PC-3 (cell line): Measurements from ENCODE around the gene BTG4. TPM values are rescaled to one million over a fixed set of nuclear protein-coding genes. Genes with fewer than 3 reads are reported as not detected.

ENCODE experiments used
- ATAC-seq: fragments of 200-7000 bp; cut with Tn5 transposase; 2 replicates; pipeline ENCODE4 v1.9.1; 2020; ENCODE audit warnings: mild to moderate bottlenecking, moderate library complexity
- BruUV-seq: library from RNA; stranded (reverse); fragments of 400-500 nt; replicated peaks from 2 replicates; lab custom pipeline; 2021; lab: Mats Ljungman, UMichigan
- CTCF ChIA-PET: fragments of 300-600 bp; sonication (Branson Sonifier 250); formaldehyde crosslinking; loops from one replicate; lab custom pipeline; 2022; ENCODE audit warnings: antibody characterized with exemption; lab: Charles Lee
- POLR2A ChIA-PET: fragments of 300-600 bp; sonication (Branson Sonifier 250); formaldehyde crosslinking; loops from one replicate; lab custom pipeline; 2022; ENCODE audit warnings: antibody characterized with exemption; ENCODE audit not compliant: unreplicated experiment; lab: Charles Lee
- DNase-seq: peaks from one replicate; pipeline ENCODE4 v3.0.0-alpha.2; 2015
- H2AFZ ChIP-seq: fragments of 300-600 bp; sonication (generic); 2 replicates; pipeline ENCODE4 v1.6.0; 2016; ENCODE audit warnings: antibody characterized with exemption, low read length
- H3F3A ChIP-seq: fragments of 300-600 bp; sonication (generic); one replicate; pipeline ENCODE4 v1.6.0; 2017; ENCODE audit warnings: antibody characterized with exemption, low read length, control low read depth, mild to moderate bottlenecking; ENCODE audit not compliant: unreplicated experiment
- H3K27ac ChIP-seq: fragments of 300-600 bp; sonication (generic); 2 replicates; pipeline ENCODE4 v1.5.1; 2016; ENCODE audit warnings: mild to moderate bottlenecking, low read length
- H3K27me3 ChIP-seq: fragments of 300-600 bp; sonication (generic); 2 replicates; pipeline ENCODE4 v1.6.1; 2016; ENCODE audit warnings: low read length, mixed read lengths
- H3K36me3 ChIP-seq: fragments of 300-600 bp; sonication (generic); 2 replicates; pipeline ENCODE4 v1.6.1; 2016; ENCODE audit warnings: low read depth, mixed run types, low read length, mixed read lengths
- H3K4me1 ChIP-seq: fragments of 300-600 bp; sonication (generic); 2 replicates; pipeline ENCODE4 v1.5.1; 2016; ENCODE audit warnings: low read length; ENCODE audit not compliant: insufficient read depth
- H3K4me2 ChIP-seq: fragments of 300-600 bp; sonication (generic); 2 replicates; pipeline ENCODE4 v1.6.0; 2016; ENCODE audit warnings: low read length
- H3K4me3 ChIP-seq: fragments of 300-600 bp; sonication (generic); 2 replicates; pipeline ENCODE4 v1.5.1; 2016; ENCODE audit warnings: mild to moderate bottlenecking, low read length, mixed read lengths
- H3K79me2 ChIP-seq: fragments of 300-600 bp; sonication (generic); 2 replicates; pipeline ENCODE4 v1.6.1; 2017; ENCODE audit warnings: low read length, mixed read lengths
- H3K9ac ChIP-seq: fragments of 300-600 bp; sonication (generic); 2 replicates; pipeline ENCODE4 v1.6.0; 2016; ENCODE audit warnings: mild to moderate bottlenecking, low read length
- H3K9me2 ChIP-seq: fragments of 300-600 bp; sonication (generic); replicated peaks from 2 replicates; pipeline ENCODE4 v1.6.1; 2016; ENCODE audit warnings: mixed run types, low read length, mixed read lengths
- H3K9me3 ChIP-seq: fragments of 300-600 bp; sonication (generic); 2 replicates; pipeline ENCODE4 v1.6.1; 2016; ENCODE audit warnings: low read length, mixed read lengths
- H4K20me1 ChIP-seq: fragments of 300-600 bp; sonication (generic); 2 replicates; pipeline ENCODE4 v1.6.1; 2016; ENCODE audit warnings: low read length, mixed read lengths
- CTCF ChIP-seq: fragments of 300-600 bp; sonication (generic); conservative IDR thresholded peaks from 2 replicates; pipeline ENCODE4 v1.5.1; 2017; ENCODE audit warnings: antibody characterized with exemption, low read depth, mild to moderate bottlenecking, low read length
- EZH2 ChIP-seq: fragments of 300-600 bp; sonication (generic); IDR thresholded peaks from one replicate; pipeline ENCODE4 v1.6.1; 2017; ENCODE audit warnings: antibody characterized with exemption, mild to moderate bottlenecking, low read length; ENCODE audit not compliant: unreplicated experiment
- EZH2phosphoT487 ChIP-seq: fragments of 300-600 bp; sonication (generic); IDR thresholded peaks from 2 replicates; pipeline ENCODE4 v1.6.1; 2018; ENCODE audit warnings: mild to moderate bottlenecking, antibody characterized with exemption, low read length, borderline replicate concordance
- intact Hi-C: fragments of 100-400 bp; cut with micrococcal nuclease; formaldehyde crosslinking; loops from 2 replicates; pipeline ENCODE4 v1.9.0; 2023
- total RNA-seq: library from RNA; depleted of rRNA; stranded (reverse); fragments of >200 nt; gene quantifications from 2 replicates; pipeline ENCODE4 v1.2.3, GENCODE V29; 2014

BTG4 gene
- total RNA-seq, 1 experiment from 2014 or later, result not detected

GRCh38 chr11:111525456-111525855 is 13.3 kb upstream of the BTG4 start:
- Histone ChIP-seq H3K9me3 (no peaks in the 10 kb centered on the region), H3K27me3 (no peaks in the 10 kb centered on the region), H3K36me3 (no peaks in the 10 kb centered on the region), H4K20me1 (no peaks in the 10 kb centered on the region), H3K79me2 (no peaks in the 10 kb centered on the region), H3K4me1 (peaks cover 24% of the 10 kb centered on the region), H3K9ac (no peak overlapping the region), H3K9me2 (no peaks in the 10 kb centered on the region), H3K4me2 (no peak overlapping the region), H3K27ac (no peak overlapping the region), H3F3A (no peaks in the 10 kb centered on the region), H2AFZ (no peak overlapping the region), H3K4me3 (no peak overlapping the region)
- no peak for ATAC-seq
- CTCF ChIA-PET, result no interaction called here
- intact Hi-C loops, result no loop called here
- POLR2A ChIA-PET, result no interaction called here
- no peak for DNase-seq
- BruUV-seq, result no TSS peak
- no peak for TF ChIP-seq EZH2
- TF ChIP-seq CTCF, result no peak
- TF ChIP-seq EZH2phosphoT487, result no peak

GRCh38 chr11:111524056-111524455 is 11.9 kb upstream of the BTG4 start:
- TF ChIP-seq EZH2phosphoT487 (no peak), EZH2 (no peak), CTCF (no peak)
- Histone ChIP-seq H3K27ac (no peak overlapping the region), H3K4me3 (no peak overlapping the region), H3K9ac (no peak overlapping the region), H3K79me2 (no peaks in the 10 kb centered on the region), H3K9me3 (no peaks in the 10 kb centered on the region), H4K20me1 (no peaks in the 10 kb centered on the region), H3K27me3 (no peaks in the 10 kb centered on the region), H3K9me2 (no peaks in the 10 kb centered on the region), H3K36me3 (no peaks in the 10 kb centered on the region), H2AFZ (no peak overlapping the region), H3K4me2 (no peak overlapping the region), H3K4me1 (peaks cover 24% of the 10 kb centered on the region), H3F3A (no peaks in the 10 kb centered on the region)
- intact Hi-C loops, result no loop called here
- ChIA-PET POLR2A (interaction anchor here (0.7 kb wide), 1 partner anchor 79 kb away, joined by 3 read pairs; no protein-coding TSS in a partner anchor), CTCF (no interaction called here)
- no TSS peak for BruUV-seq
- DNase-seq, result no peak
- no peak for ATAC-seq

GRCh38 chr11:111523343-111523742 is 11.2 kb upstream of the BTG4 start:
- intact Hi-C loops, result no loop called here
- H2AFZ ChIP-seq, result no peak overlapping the region
- H3K4me1 ChIP-seq, result peaks cover 18% of the 10 kb centered on the region
- no peak overlapping the region for H3K27ac ChIP-seq
- 0 out of 2 replicates have a peak, but pooled peaks have one; percentile 22 for ATAC-seq
- H3K4me2 ChIP-seq, result no peak overlapping the region
- H3F3A ChIP-seq, result no peaks in the 10 kb centered on the region
- ChIA-PET CTCF (no interaction called here), POLR2A (interaction anchor here (0.7 kb wide), 1 partner anchor 79 kb away, joined by 3 read pairs; no protein-coding TSS in a partner anchor)
- BruUV-seq, result no TSS peak
- no peaks in the 10 kb centered on the region for H4K20me1 ChIP-seq
- H3K79me2 ChIP-seq, result no peaks in the 10 kb centered on the region
- no peaks in the 10 kb centered on the region for H3K27me3 ChIP-seq
- TF ChIP-seq CTCF (no peak), EZH2phosphoT487 (no peak), EZH2 (no peak)
- no peak overlapping the region for H3K9ac ChIP-seq
- H3K36me3 ChIP-seq, result no peaks in the 10 kb centered on the region
- no peaks in the 10 kb centered on the region for H3K9me2 ChIP-seq
- DNase-seq, result peak; percentile 33
- no peaks in the 10 kb centered on the region for H3K9me3 ChIP-seq
- no peak overlapping the region for H3K4me3 ChIP-seq
